Measurements from ENCODE around the gene TMEM8B. TPM values are rescaled to one million over a fixed set of nuclear protein-coding genes. Genes with fewer than 3 reads are reported as not detected.

Gene TMEM8B
- polyA plus RNA-seq, 1 experiment, result 5.6 TPM

DNA sequence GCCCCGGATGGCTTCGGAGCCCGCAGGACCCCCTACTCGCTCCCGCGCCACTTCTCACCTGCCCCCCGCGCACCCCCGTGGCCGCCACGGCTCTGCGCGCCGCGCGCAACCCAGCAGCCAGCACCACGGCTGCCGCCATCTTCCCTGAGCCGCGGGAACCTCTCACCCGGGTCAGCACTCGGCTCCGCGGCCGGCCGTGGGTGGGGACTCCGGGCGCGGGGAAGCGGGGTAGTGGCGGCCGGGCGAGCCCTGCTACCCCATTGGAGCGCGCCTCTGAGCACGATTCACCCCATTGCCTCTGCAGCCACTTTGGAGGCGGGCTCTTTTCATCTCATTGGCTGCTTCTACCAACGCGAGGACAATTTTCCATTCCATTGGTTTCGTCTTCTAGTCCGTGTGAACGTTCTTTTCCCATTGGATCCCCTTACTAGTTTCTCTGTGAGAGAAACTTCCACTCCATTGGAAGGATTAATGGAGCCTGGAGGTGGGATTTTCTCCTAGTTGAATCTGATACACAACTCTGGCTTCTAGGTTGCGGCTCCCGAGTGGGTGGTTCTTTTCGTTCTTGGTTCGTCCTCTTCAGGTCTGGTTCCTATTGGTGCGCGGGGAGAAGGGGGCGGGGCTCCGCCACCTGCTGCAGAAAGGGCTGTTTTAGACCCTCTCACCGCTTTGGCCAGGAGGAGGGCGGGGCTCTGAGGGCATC is 14.0 kb upstream of the TMEM8B start, which contains the start of gene HINT2:
Gene HINT2, minus strand, starts transcription at position 202 of the 703 bp plus-strand sequence. Its CDS starts 63 bp downstream, at position 139.
- H3K27me3 ChIP-seq (ENCODE audit: control insufficient read depth, insufficient read depth, low read length), result peaks cover 2% of the 10 kb centered on the region; the same call in 1 of the 2 replicates
- TF ChIP-seq, protein P1, sequence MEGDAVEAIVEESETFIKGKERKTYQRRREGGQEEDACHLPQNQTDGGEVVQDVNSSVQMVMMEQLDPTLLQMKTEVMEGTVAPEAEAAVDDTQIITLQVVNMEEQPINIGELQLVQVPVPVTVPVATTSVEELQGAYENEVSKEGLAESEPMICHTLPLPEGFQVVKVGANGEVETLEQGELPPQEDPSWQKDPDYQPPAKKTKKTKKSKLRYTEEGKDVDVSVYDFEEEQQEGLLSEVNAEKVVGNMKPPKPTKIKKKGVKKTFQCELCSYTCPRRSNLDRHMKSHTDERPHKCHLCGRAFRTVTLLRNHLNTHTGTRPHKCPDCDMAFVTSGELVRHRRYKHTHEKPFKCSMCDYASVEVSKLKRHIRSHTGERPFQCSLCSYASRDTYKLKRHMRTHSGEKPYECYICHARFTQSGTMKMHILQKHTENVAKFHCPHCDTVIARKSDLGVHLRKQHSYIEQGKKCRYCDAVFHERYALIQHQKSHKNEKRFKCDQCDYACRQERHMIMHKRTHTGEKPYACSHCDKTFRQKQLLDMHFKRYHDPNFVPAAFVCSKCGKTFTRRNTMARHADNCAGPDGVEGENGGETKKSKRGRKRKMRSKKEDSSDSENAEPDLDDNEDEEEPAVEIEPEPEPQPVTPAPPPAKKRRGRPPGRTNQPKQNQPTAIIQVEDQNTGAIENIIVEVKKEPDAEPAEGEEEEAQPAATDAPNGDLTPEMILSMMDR (IDR thresholded peaks at IDR 0.05; ENCODE audit: insufficient read depth, low read depth, low read length), result no peak
- peak; percentile 97 for DNase-seq (ENCODE audit: low read depth)
- H3K36me3 ChIP-seq (ENCODE audit: control insufficient read depth, insufficient read depth, low read length), result no peaks in the 10 kb centered on the region
- POLR2A ChIA-PET, result interaction anchor here (1.0 kb wide), 1 partner anchor 67 kb away, joined by 3 read pairs; no protein-coding TSS in a partner anchor
- CTCF ChIA-PET, result interaction anchor here (0.8 to 5.0 kb wide), 10 partner anchors 12 to 157 kb away, joined by 4 to 46 read pairs (median 8); partner anchors contain the start of genes CCDC107, FAM221B, NPR2 and RMRP
- H3K4me3 ChIP-seq (ENCODE audit: low read depth, low read length), result peak within 1 kb of the TSS; percentile 59

DNA sequence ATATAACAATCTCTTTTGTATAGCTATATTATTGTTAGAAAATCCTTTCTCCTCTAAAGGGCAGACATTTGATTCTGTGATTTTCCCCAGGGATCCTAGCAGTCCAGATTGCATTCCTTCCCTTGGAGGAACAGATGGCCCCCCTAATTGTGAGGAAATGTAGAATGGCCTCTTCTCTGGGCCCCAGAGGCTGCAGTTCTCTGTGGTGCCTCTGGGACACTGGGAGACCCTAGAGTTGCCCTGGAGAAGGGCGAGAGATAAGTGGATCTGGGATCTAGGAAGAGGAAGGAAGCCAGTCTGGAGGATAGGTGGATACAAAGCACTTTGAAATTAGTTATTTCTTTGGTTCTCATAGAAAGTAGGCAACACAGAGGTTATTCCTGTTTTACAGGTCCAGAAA is 12.3 kb upstream of the TMEM8B start:
- DNase-seq (ENCODE audit: low read depth), result no peak
- H3K36me3 ChIP-seq (ENCODE audit: control insufficient read depth, insufficient read depth, low read length), result no peaks in the 10 kb centered on the region
- peaks cover 2% of the 10 kb centered on the region; the same call in 1 of the 2 replicates for H3K27me3 ChIP-seq (ENCODE audit: control insufficient read depth, insufficient read depth, low read length)
- CTCF ChIA-PET, result interaction anchor here (0.6 to 0.8 kb wide), 2 partner anchors 9 to 164 kb away, joined by 3 read pairs; no protein-coding TSS in a partner anchor
- TF ChIP-seq, protein P1 (IDR thresholded peaks at IDR 0.05; ENCODE audit: insufficient read depth, low read depth, low read length), result no peak
- no peak overlapping the region for H3K4me3 ChIP-seq (ENCODE audit: low read depth, low read length)
- POLR2A ChIA-PET, result no interaction called here

DNA sequence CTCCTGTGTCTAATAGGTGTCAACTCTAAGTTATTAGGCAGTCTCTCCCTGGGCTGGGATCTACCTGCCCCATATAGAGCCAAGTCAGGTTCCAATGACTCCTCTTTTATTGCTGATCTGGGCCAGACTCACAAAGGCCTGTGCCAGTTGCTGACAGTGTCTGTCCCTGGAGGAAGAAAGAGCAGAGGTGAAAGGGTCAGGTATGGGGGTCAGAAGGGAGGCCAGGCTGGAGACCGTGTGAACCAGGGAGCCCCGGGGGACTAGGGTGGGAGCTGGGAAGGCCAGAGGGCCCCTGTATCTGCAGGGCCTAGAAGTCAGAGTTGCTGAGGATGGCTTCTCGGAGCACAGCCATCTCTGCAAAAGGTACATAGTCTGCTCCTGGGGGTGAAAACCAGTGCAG is 10.7 kb upstream of the TMEM8B start:
- DNase-seq (ENCODE audit: low read depth), result no peak
- TF ChIP-seq, protein P1 (IDR thresholded peaks at IDR 0.05; ENCODE audit: insufficient read depth, low read depth, low read length), result no peak
- Histone ChIP-seq H3K36me3 (ENCODE audit: control insufficient read depth, insufficient read depth, low read length) (no peaks in the 10 kb centered on the region), H3K27me3 (ENCODE audit: control insufficient read depth, insufficient read depth, low read length) (peaks cover 2% of the 10 kb centered on the region; the same call in 1 of the 2 replicates), H3K4me3 (ENCODE audit: low read depth, low read length) (no peak overlapping the region)
- ChIA-PET CTCF (interaction anchor here (4.4 kb wide), 1 partner anchor 29 kb away, joined by 25 read pairs; no protein-coding TSS in a partner anchor), POLR2A (no interaction called here)

DNA sequence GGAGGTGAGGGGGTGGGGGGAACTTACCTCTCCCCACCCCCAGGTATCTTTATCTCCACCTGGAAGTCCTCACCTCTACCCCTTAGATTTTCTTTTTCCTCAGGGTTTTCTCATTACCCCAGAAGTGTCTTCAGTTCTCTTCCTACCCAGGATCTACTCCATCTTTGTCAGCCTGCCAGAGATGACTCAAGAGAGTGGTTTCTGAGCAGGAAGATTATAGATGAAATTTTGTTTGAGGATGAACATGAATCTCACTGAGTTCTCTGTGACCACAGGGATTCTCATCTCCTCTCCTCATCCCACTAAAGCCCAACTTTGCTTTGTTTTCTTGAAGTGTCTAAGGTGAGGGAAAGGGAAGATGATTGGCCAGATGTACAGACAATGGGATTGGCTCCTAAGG is 9.0 kb upstream of the TMEM8B start:
- Histone ChIP-seq H3K27me3 (ENCODE audit: control insufficient read depth, insufficient read depth, low read length) (peaks cover 2% of the 10 kb centered on the region; the same call in 1 of the 2 replicates), H3K36me3 (ENCODE audit: control insufficient read depth, insufficient read depth, low read length) (no peaks in the 10 kb centered on the region), H3K4me3 (ENCODE audit: low read depth, low read length) (no peak overlapping the region)
- CTCF ChIA-PET, result interaction anchor here (0.6 to 4.4 kb wide), 3 partner anchors 27 to 62 kb away, joined by 3 to 25 read pairs (median 3); no protein-coding TSS in a partner anchor
- POLR2A ChIA-PET, result no interaction called here
- TF ChIP-seq, protein P1 (IDR thresholded peaks at IDR 0.05; ENCODE audit: insufficient read depth, low read depth, low read length), result no peak
- DNase-seq (ENCODE audit: low read depth), result no peak

DNA sequence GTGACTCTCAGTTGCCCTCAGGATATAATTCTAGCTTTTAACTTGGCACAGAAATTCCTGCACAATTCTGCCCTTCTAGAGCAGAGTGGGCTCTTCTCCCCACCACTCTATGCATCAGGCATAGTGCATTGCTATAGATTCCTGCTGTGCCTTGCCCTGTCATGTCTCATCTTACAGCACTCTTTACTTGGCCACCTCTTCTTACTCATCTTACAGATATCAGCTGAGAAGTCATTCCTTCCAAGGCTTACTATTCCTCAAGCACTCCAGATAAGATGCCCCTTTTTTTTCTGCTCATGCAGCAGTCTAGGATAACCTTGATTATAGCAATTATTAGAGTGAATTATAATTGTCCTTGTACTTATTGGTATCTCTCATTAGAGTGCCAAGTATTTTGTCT is 6.1 kb upstream of the TMEM8B start:
- Histone ChIP-seq H3K4me3 (ENCODE audit: low read depth, low read length) (no peak overlapping the region), H3K27me3 (ENCODE audit: control insufficient read depth, insufficient read depth, low read length) (no peaks in the 10 kb centered on the region), H3K36me3 (ENCODE audit: control insufficient read depth, insufficient read depth, low read length) (no peaks in the 10 kb centered on the region)
- POLR2A ChIA-PET, result no interaction called here
- no peak for DNase-seq (ENCODE audit: low read depth)
- TF ChIP-seq, protein P1 (IDR thresholded peaks at IDR 0.05; ENCODE audit: insufficient read depth, low read depth, low read length), result no peak
- CTCF ChIA-PET, result interaction anchor here (0.8 to 1.8 kb wide), 2 partner anchors 33 to 59 kb away, joined by 4 to 8 read pairs; no protein-coding TSS in a partner anchor

Measured in BJ (cell line).